ENCODE measurements around the gene CDKN2B-AS1. TPM values are rescaled to one million over a fixed set of nuclear protein-coding genes. Genes with fewer than 3 reads are reported as not detected.

The CDKN2B-AS1 gene
- total RNA-seq, 1 experiment from 2014 or later: not detected

DNA sequence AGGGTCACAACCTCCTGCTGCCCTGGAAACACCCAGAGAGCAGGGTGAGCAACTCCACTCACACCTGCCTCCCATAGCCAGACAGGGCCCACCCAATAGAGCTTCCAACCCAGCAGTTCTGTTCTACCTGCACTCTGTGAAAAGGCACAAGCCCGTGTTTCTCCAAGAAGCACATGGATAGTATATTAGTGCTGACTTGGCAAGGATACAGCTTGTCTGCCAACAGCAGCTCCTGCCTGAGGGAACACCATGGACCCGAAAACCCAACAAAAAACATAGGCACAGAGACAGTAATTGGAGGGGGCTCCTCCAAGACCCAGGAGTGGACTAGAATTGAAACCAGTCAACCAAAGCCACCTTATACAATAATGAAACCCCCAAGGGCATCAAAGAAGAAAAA lies 49.0 kb upstream of the CDKN2B-AS1 start:
- Histone ChIP-seq H3K9me3 (ENCODE audit: control insufficient read depth, low read depth, low read length) (no peaks in the 10 kb centered on the region), H2BK5ac (ENCODE audit: insufficient read length, low read length) (no peak overlapping the region), H2BK120ac (ENCODE audit: low read depth, low read length, poor library complexity, severe bottlenecking) (no peak overlapping the region), H2AFZ (ENCODE audit: low read length) (no peak overlapping the region), H2AK5ac (ENCODE audit: insufficient read length, low read length) (no peak overlapping the region), H4K8ac (replicated peaks; ENCODE audit: insufficient read length, low read depth, low read length) (no peak overlapping the region), H2BK15ac (ENCODE audit: low read depth, low read length) (no peak overlapping the region), H2BK20ac (ENCODE audit: low read depth, low read length, poor library complexity, severe bottlenecking) (no peak overlapping the region), H3K23ac (ENCODE audit: insufficient read length, low read depth, low read length) (no peak overlapping the region), H4K20me1 (ENCODE audit: control insufficient read depth, insufficient read depth, insufficient read length) (no peaks in the 10 kb centered on the region), H4K5ac (ENCODE audit: insufficient read length, low read depth, low read length) (no peak overlapping the region), H3K4me1 (ENCODE audit: insufficient read depth, low read length) (no peaks in the 10 kb centered on the region), H4K91ac (ENCODE audit: insufficient read length, low read depth, low read length) (no peak overlapping the region), H3K14ac (ENCODE audit: insufficient read depth, low read length) (no peak overlapping the region), H3K79me1 (ENCODE audit: insufficient read depth, low read depth, low read length, poor library complexity, severe bottlenecking) (no peaks in the 10 kb centered on the region), H3K23me2 (ENCODE audit: insufficient read length, low read depth, low read length, poor library complexity, severe bottlenecking) (no peaks in the 10 kb centered on the region), H3T11ph (ENCODE audit: low read length) (no peak overlapping the region), H3K27me3 (ENCODE audit: insufficient read depth, low read length) (no peaks in the 10 kb centered on the region), H3K79me2 (ENCODE audit: insufficient read depth, low read length) (no peaks in the 10 kb centered on the region), H3K4me2 (ENCODE audit: insufficient read depth, insufficient read length, low read length) (no peak overlapping the region), H3K4ac (ENCODE audit: low read depth, low read length) (no peak overlapping the region), H3K56ac (ENCODE audit: insufficient read length, low read depth, low read length) (no peak overlapping the region), H3K27ac (ENCODE audit: insufficient read length, low read depth, low read length) (no peak overlapping the region), H2BK12ac (ENCODE audit: insufficient read length, low read depth, low read length) (no peak overlapping the region), H3K9ac (ENCODE audit: extremely low read depth, insufficient read length, low read length) (no peak overlapping the region), H3K18ac (ENCODE audit: insufficient read length, low read depth, low read length) (no peak overlapping the region)
- WGBS (ENCODE audit: extremely low coverage, insufficient read length, low lambda C conversion rate): no CpG with 5 or more reads among the region's 2 CpGs
- DNase-seq: no peak
- Mint-ChIP-seq H3K4me3 (no peak overlapping the region), H3K9me3 (peaks cover 0 to 3% of the 10 kb centered on the region in 2 experiments; a peak in 2 of 5 replicates), H3K36me3 (ENCODE audit: insufficient read depth in 1 of 3, low read depth in 3 of 3) (peaks cover 0 to 4% (median 0%) of the 10 kb centered on the region in 3 experiments; a peak in 2 of 7 replicates), H3K27ac (no peak overlapping the region), H3K27me3 (ENCODE audit: low read depth) (peaks cover 3% of the 10 kb centered on the region), H3K4me1 (no peaks in the 10 kb centered on the region)
- TF ChIP-seq, protein P1, sequence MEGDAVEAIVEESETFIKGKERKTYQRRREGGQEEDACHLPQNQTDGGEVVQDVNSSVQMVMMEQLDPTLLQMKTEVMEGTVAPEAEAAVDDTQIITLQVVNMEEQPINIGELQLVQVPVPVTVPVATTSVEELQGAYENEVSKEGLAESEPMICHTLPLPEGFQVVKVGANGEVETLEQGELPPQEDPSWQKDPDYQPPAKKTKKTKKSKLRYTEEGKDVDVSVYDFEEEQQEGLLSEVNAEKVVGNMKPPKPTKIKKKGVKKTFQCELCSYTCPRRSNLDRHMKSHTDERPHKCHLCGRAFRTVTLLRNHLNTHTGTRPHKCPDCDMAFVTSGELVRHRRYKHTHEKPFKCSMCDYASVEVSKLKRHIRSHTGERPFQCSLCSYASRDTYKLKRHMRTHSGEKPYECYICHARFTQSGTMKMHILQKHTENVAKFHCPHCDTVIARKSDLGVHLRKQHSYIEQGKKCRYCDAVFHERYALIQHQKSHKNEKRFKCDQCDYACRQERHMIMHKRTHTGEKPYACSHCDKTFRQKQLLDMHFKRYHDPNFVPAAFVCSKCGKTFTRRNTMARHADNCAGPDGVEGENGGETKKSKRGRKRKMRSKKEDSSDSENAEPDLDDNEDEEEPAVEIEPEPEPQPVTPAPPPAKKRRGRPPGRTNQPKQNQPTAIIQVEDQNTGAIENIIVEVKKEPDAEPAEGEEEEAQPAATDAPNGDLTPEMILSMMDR (conservative IDR thresholded peaks at IDR 0.05): no peak

All from H9 (cell line).